HG03045 (cell line): ENCODE measurements around the gene TMCC1.
"Not testable (repeated sequence)": the region's sequence is repeated elsewhere in the genome, so short reads cannot be mapped to it uniquely, and the experiment has no call there.

Experiments
- ATAC-seq: cut with Tn5 transposase; IDR thresholded peaks from one replicate; pipeline ENCODE4 v1.9.1; 2021; ENCODE audit warnings: mild to moderate bottlenecking, moderate library complexity; ENCODE audit not compliant: unreplicated experiment

TMCC1 gene

GRCh38 chr3:129777806-129778205 is 115.7 kb downstream of the TMCC1 start:
- ATAC-seq, result no peak

DNA sequence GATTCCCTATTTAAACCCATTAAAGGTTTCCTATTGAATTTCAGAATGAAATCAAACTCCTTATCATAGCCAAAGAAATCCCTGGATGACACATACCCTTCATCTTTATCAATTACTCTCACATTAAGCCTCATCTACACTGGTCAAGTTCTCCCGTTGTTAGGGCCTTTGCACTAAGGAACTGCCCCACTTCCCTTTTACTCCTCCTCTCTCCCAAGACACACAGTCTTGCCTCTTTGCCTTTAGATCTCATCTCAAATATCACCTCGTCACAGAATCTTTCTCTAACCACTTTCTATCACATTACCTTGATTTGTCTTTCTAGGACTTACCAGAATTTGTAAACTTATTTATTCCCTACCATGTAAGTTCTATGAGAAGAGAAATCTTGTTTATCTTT is 117.6 kb downstream of the TMCC1 start:
- no peak for ATAC-seq

GRCh38 chr3:129773691-129774663 is 119.5 kb downstream of the TMCC1 start:
- ATAC-seq, result no peak

- no peak for ATAC-seq
Observed at GRCh38 chr3:129770604-129771003, 122.9 kb downstream of the TMCC1 start.

DNA sequence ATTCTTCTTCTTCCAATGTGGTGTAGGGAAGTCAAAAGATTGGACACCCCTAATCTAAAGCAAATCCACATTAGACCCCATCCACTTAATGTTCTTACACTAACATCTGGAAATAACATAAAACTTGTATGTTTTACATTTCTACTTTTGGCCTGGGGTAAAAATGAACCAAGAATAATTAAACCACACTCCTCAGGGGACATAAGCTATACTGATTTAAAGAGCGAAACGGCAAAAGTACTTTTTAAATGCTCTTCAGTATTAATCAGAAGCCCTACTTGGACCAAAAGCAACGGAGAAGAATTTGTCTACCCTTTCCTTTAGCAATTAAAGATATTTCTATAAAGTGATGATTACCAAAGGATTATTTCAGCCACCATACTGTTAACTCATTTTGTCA is 123.9 kb downstream of the TMCC1 start:
- no peak for ATAC-seq

GRCh38 chr3:129768728-129769127 is 124.8 kb downstream of the TMCC1 start:
- ATAC-seq, result no peak

GRCh38 chr3:129766135-129766534 is 127.4 kb downstream of the TMCC1 start:
- ATAC-seq, result no peak

GRCh38 chr3:129764090-129764489 is 129.4 kb downstream of the TMCC1 start:
- ATAC-seq, result no peak

GRCh38 chr3:129758785-129759320 is 134.7 kb downstream of the TMCC1 start:
- ATAC-seq, result no peak

- ATAC-seq, result no peak
Observed at GRCh38 chr3:129758306-129758705, 135.2 kb downstream of the TMCC1 start.

- ATAC-seq, result no peak
Observed at GRCh38 chr3:129756871-129757270, 136.6 kb downstream of the TMCC1 start.

- not testable (repeated sequence) for ATAC-seq
Observed at GRCh38 chr3:129751105-129751504, 142.4 kb downstream of the TMCC1 start.

DNA sequence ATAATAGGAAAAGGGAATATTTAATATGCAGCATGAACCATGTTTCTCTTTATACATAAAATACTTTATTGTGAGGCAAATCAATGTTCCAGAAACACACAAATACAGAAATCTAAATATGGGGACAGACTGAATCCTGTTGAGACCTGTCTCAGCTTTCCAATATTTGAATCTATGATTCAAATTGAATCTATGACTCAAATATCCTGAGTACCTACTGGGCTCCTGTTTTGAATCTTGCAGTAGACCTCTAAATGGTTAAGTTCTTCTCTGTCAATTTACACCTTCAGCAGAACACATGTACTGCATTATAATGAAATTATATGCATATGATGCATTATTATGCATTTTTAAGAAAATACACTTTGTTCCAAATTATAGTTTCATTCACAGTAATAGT is 143.8 kb downstream of the TMCC1 start:
- no peak for ATAC-seq

- no peak for ATAC-seq
Observed at GRCh38 chr3:129747992-129748391, 145.5 kb downstream of the TMCC1 start.

GRCh38 chr3:129747136-129747535 is 146.4 kb downstream of the TMCC1 start:
- no peak for ATAC-seq

GRCh38 chr3:129746629-129747028 is 146.9 kb downstream of the TMCC1 start:
- ATAC-seq, result no peak

GRCh38 chr3:129745253-129745652 is 148.3 kb downstream of the TMCC1 start:
- ATAC-seq, result no peak

DNA sequence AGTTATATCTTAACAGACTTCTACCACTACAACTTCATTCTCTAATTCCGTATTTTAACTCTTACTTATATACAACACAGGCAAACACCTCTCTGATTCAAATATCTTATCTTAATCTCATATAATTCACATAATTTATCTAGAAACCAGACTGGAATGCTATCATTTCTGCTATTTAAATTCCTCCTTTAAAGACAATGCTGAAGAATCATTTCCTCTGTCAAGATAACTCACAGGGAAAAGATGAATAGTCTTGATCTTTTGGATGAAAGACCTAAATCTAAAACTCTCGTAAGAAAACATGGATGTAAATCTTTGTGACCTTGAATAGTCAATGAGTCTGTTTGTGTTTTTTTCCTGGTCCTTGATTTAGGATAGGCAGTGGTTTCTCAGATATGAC is 151.7 kb downstream of the TMCC1 start:
- no peak for ATAC-seq

- no peak for ATAC-seq
Observed at GRCh38 chr3:129740090-129740489, 153.4 kb downstream of the TMCC1 start.

- ATAC-seq, result no peak
Observed at GRCh38 chr3:129739634-129740033, 153.9 kb downstream of the TMCC1 start.

DNA sequence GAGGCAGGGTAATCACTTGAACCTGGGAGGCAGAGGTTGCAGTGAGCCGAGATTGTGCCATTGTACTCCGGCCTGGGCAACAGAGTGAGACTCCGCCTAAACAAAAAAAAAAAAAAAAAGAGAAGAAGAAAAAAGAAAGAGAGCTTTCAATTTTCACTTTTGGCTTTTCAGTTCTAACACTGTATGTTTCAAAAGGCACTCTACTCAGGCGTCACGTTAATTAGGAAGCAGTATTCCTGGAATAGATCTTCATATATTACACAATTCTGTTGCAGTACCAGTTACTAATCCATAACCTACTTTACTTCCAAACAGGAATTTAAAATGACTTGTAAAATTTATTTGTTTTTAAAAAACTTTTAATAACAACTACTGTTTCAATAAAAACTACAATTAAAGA is 155.3 kb downstream of the TMCC1 start:
- no peak for ATAC-seq

DNA sequence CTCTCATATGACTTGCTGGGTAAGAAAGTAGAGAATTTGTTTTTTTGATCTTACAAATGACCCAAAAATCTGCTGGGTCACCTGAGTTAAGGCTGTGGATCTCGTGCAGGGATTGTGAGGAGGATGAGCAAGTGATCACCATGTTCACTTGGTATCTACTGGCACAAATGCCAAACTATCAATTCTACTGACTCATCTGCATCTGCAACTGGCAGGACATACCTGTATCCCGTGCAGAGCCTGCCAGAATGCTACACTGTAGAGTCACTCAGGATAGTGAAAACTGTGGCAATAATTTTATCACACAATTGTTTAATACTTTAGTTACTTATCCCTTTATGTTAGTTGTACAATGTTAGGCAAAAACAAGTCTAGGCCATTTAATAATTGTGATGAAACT is 157.4 kb downstream of the TMCC1 start:
- ATAC-seq, result no peak
